ENCODE measurements around the gene CAPZA3.

Gene CAPZA3

DNA sequence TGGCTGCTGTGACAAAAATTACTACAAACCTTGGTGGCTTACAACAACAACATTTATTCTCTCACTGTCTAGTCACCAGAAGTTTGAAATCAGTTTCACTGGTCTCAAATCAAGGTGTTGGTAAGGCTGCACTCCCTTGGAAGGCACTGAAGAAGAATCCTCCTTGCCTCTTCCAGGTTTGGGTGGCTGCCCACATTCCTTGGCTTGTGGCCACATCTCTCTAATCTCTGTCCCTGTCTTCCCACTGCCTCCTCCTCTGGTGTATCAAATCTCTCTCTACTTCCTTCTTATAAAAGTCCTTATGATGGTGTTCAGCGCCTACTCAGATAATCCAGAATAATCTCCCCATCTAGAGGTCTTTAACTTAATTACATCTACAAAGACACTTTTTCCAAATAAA is 31.1 kb upstream of the CAPZA3 start:
- no peak for TF ChIP-seq CTCF (IDR thresholded peaks at IDR 0.05; ENCODE audit: low read depth, low read length)
- no peak overlapping the region for H3K4me3 ChIP-seq (ENCODE audit: low read depth, low read length)

DNA sequence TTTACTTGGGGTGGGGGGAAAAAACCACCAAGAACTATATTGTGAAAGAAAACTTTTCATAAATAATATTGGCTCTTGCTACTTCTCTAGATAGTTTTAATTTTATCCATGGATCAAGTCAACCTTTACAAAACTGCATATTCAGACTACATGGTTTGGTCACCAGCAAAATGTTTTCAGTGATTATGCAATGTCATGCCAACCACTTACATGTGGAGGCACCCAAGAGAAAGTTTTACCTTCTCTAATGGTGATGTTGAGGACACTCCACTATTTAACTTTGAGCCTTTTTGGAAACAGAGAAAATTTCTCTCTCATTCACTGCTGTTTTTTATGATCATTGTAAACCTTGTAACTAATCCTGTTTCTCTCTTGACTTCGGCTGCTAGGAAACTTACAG is 21.7 kb upstream of the CAPZA3 start:
- H3K4me3 ChIP-seq (ENCODE audit: low read depth, low read length), result no peak overlapping the region
- no peak for TF ChIP-seq CTCF (IDR thresholded peaks at IDR 0.05; ENCODE audit: low read depth, low read length)

DNA sequence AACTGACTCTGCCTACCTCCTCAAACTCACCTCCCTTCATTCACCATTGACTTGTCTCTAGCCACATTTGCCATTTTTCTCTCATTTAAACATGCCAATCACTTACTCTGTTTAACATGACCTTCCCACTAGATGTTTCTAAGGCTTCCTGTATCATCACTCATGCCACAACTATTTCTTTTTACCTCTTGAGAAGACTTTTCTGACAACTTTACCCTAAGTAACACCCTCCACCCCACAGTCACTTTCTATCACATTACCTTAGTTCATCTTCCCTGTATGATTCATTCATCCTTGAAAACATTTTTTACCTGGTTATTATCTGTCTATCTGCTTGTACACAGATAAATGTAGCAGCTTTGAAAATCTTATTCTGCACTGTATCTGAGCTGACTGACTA is 19.5 kb upstream of the CAPZA3 start:
- no peak overlapping the region for H3K4me3 ChIP-seq (ENCODE audit: low read depth, low read length)
- no peak for TF ChIP-seq CTCF (IDR thresholded peaks at IDR 0.05; ENCODE audit: low read depth, low read length)

- H3K4me3 ChIP-seq (ENCODE audit: low read depth, low read length), result no peak overlapping the region
- TF ChIP-seq CTCF (IDR thresholded peaks at IDR 0.05; ENCODE audit: low read depth, low read length), result no peak
Observed at GRCh38 chr12:18719922-18720510, 17.9 kb upstream of the CAPZA3 start.

GRCh38 chr12:18720690-18721089 is 17.2 kb upstream of the CAPZA3 start:
- no peak for TF ChIP-seq CTCF (IDR thresholded peaks at IDR 0.05; ENCODE audit: low read depth, low read length)
- no peak overlapping the region for H3K4me3 ChIP-seq (ENCODE audit: low read depth, low read length)

DNA sequence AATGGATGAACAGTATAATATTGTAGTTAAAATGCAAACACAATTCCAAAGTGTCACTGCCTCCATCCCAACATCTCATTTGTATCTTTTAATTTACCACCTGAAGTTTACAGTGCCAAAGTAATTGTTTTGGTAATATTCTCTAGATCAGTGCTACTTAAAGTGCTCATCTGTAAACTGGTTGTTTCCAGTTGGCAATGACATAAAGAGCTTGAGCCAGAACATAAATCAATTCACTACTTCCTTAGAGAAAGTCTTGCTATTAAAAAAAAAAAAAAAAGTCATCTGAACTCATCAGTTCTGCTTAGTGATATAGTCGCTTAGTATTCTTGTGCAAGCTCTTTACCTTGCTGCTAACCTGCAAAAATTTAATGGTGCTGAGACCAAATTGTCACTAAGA is 16.5 kb upstream of the CAPZA3 start:
- TF ChIP-seq CTCF (IDR thresholded peaks at IDR 0.05; ENCODE audit: low read depth, low read length), result no peak
- no peak overlapping the region for H3K4me3 ChIP-seq (ENCODE audit: low read depth, low read length)

GRCh38 chr12:18723752-18724151 is 14.2 kb upstream of the CAPZA3 start:
- TF ChIP-seq CTCF (IDR thresholded peaks at IDR 0.05; ENCODE audit: low read depth, low read length), result no peak
- H3K4me3 ChIP-seq (ENCODE audit: low read depth, low read length), result no peak overlapping the region

All from WI38 (cell line).